ENCODE results near the gene ATL3.
"Not testable (repeated sequence)": the region's sequence is repeated elsewhere in the genome, so short reads cannot be mapped to it uniquely, and the experiment has no call there.

ATL3 gene

DNA sequence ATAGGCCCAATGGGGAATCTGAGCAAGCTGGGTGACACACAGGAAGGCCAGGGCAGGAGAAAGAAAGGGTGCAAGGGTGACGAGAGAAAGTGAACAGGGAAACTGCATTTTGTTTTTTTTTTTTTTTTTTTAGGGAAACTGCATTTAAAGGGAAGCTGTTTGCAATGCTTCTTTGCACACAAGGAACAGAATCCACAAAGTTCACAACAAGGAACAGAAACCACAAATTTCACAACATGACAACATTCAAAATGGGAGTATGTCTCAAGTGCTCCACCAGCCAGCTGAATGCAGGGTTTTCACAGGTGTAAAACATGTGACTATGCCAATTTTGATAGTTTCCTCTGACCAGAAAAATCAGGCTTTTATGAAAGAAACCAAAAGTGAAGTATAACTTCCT is 50.1 kb downstream of the ATL3 start:
- Histone ChIP-seq H3K4me3 (ENCODE audit: low read depth, low read length) (no peak overlapping the region), H3K4me1 (no peaks in the 10 kb centered on the region), H3K9me3 (no peaks in the 10 kb centered on the region), H3K36me3 (no peaks in the 10 kb centered on the region), H3K27me3 (no peaks in the 10 kb centered on the region)
- no peak for TF ChIP-seq CTCF (IDR thresholded peaks at IDR 0.05; ENCODE audit: low read depth, low read length)
- DNase-seq, result no peak

- no peaks in the 10 kb centered on the region for H3K36me3 ChIP-seq
- H3K4me1 ChIP-seq, result no peaks in the 10 kb centered on the region
- H3K27me3 ChIP-seq, result no peaks in the 10 kb centered on the region
- no peaks in the 10 kb centered on the region for H3K9me3 ChIP-seq
- H3K4me3 ChIP-seq (ENCODE audit: low read depth, low read length), result no peak overlapping the region
- no peak for TF ChIP-seq CTCF (IDR thresholded peaks at IDR 0.05; ENCODE audit: low read depth, low read length)
- DNase-seq, result no peak
Observed at GRCh38 chr11:63619967-63620366, 51.2 kb downstream of the ATL3 start.

GRCh38 chr11:63617686-63618085 is 53.5 kb downstream of the ATL3 start:
- not testable (repeated sequence) for H3K27me3 ChIP-seq; H3K4me1 ChIP-seq; H3K9me3 ChIP-seq; H3K4me3 ChIP-seq (ENCODE audit: low read depth, low read length); DNase-seq; H3K36me3 ChIP-seq

DNA sequence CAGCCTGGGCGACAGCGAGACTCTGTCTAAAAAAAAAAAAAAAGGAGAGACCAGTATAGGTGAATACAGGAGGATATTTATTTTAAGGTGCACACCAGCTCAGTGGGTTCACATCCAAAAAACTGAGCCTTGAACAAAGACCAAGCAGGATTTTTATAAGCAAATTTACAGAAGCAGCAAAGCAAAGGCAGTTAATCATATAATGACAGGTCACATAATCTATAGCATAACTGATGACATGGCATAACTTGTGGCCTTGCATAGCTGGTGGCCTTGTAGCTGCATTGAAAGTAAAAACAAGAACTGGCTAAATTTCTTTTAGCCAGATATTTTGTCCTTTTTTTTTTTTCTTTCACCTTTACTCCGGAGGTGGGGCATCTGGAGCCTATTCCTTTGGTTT is 54.2 kb downstream of the ATL3 start:
- Histone ChIP-seq H3K4me1 (no peaks in the 10 kb centered on the region), H3K27me3 (no peaks in the 10 kb centered on the region), H3K9me3 (no peaks in the 10 kb centered on the region), H3K36me3 (no peaks in the 10 kb centered on the region), H3K4me3 (ENCODE audit: low read depth, low read length) (no peak overlapping the region)
- TF ChIP-seq CTCF (IDR thresholded peaks at IDR 0.05; ENCODE audit: low read depth, low read length), result no peak
- no peak for DNase-seq

DNA sequence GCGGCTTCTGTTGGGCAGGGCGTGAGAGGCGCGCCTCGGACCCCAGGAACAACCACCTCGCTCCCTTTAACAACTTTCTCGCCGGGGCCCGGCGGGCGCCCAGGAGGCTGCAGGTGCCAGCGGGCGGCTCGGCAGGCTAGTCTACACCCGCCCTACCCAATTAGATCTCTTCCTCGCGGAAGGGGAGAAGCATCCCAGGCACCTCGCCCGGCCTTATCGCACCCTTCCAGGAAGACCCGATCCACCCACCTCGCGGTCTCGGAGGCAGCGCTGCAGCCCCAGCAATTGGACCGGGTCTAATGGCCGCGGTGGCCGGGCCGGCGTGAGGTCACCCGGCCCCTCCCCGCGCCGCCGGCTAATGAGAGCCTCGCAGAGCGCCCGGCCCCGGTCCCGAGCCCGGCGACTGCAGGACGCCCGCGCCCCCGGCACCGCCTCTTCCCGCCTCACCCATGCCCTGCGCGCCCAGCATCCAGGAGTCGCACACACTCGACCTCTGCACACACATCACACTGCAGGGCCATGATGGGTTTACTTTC is 57.0 kb downstream of the ATL3 start, which contains the start of gene PLAAT3:
PLAAT3 (minus strand) TSS at position 298 of the 536 bp plus-strand sequence. CDS start 419 bp downstream, outside the sequence.
- DNase-seq, result peak; percentile 52
- Histone ChIP-seq H3K4me3 (ENCODE audit: low read depth, low read length) (peak within 1 kb of the TSS; percentile 57), H3K4me1 (no peaks in the 10 kb centered on the region), H3K27me3 (no peaks in the 10 kb centered on the region), H3K36me3 (no peaks in the 10 kb centered on the region), H3K9me3 (no peaks in the 10 kb centered on the region)
- TF ChIP-seq CTCF (IDR thresholded peaks at IDR 0.05; ENCODE audit: low read depth, low read length), result no peak

- peak overlapping the region; percentile 57 for H3K4me3 ChIP-seq (ENCODE audit: low read depth, low read length)
- H3K9me3 ChIP-seq, result no peaks in the 10 kb centered on the region
- DNase-seq, result peak; percentile 15
- TF ChIP-seq CTCF (IDR thresholded peaks at IDR 0.05; ENCODE audit: low read depth, low read length), result no peak
- no peaks in the 10 kb centered on the region for H3K27me3 ChIP-seq
- H3K36me3 ChIP-seq, result no peaks in the 10 kb centered on the region
- no peaks in the 10 kb centered on the region for H3K4me1 ChIP-seq
Observed at GRCh38 chr11:63613517-63614135, 57.5 kb downstream of the ATL3 start.
